Activated CD8-positive, alpha-beta memory T cell treated with anti-CD3 and anti-CD28 coated beads, Interleukin-2, amount 50 U/mL, for 48 hours (primary cell): ENCODE results near the gene SUPT3H.

ENCODE experiments used
- DNase-seq: peaks from one replicate; pipeline ENCODE4 v3.0.0-alpha.2; 2020

Gene SUPT3H

GRCh38 chr6:45387236-45387635 is 9.5 kb upstream of the SUPT3H start:
- DNase-seq = no peak

- no peak for DNase-seq
Measured at GRCh38 chr6:45386501-45386900, 8.8 kb upstream of the SUPT3H start.

DNA sequence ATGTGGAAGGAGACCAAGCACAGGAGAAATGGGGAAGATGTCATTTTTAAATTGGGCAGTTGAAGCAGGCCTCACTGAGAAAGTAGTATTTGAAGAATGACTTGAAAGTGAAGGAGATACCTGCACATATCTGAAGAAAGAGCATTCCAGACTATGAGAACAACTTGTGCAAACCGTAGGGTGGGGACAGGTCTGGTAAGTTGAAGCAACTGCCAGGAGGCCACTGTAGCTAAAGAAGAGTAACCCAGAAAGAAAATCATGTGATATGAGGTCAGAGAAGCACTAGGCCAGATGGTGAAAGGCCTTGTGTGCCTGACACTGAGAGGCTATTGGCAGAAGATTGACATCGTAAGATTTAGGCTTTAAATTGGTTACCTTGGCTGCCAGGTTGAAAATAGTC is 4.7 kb upstream of the SUPT3H start:
- no peak for DNase-seq

- DNase-seq = no peak
Measured at GRCh38 chr6:45378334-45378926, 696 bp upstream of the SUPT3H start.

DNA sequence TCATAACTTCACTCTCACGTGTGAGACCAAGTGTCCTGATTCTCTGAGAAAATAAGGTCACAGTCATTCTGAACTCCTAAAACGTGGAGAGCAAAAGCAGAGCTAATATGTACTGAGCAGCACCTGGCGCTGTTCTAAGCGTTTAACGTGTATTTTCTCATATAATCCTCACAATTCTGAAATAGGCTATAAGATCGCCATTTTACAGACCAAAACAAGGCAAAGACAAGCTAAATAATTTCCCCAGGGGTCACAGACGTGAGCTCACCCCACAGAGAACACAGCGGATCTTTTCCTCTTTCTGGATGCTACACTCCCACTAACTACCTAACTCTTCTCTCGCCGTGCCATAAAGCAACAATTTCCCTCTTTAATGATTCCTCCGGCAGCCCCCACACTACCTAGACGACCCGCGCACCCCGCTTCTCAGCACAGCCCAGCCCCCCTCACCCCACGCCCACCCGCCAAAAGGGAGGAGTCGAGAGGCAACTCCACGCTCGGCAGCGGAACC is 636 bp downstream of the SUPT3H start:
- no peak for DNase-seq

GRCh38 chr6:45376310-45377042 is 1.3 kb downstream of the SUPT3H start:
- DNase-seq = no peak

DNA sequence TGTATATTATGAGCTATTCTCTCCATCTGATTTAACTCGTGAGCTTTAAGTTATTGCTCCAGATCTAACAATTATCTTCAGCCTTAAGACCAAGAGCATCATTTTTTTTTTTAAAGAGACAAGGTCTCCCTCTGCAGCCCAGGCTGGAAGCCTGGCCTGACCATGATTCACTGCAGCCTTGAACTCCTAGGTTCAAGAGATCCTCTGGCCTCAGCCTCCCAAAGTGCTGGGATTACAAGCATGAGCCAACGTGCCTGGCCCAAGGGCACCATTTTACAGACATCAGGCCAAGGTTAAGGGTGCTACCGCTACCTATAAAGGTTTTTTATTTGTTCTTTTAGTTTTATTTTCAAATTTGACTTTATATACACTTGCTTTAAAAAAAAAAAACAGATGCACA is 2.3 kb downstream of the SUPT3H start:
- no peak for DNase-seq

GRCh38 chr6:45371924-45372573 is 5.7 kb downstream of the SUPT3H start:
- DNase-seq = no peak

DNA sequence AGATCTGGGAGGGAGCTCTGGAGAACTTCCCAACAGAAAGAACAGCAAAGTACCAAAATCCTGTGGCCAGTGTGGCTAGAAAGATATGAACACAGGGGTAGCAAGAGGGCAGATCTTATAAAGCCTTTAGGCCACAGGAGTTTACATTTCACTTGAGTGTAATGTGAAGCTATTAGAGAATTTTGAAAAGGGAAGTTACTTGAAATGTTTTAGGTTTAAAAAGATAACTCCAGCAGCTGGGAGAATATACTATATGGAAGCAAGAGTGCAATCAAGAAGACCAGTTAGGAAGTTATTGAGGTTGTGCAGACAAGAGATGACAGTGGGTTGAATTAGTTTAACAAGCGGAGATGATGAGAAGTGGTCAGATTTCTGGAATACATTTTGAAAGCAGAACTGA is 7.9 kb downstream of the SUPT3H start:
- DNase-seq = no peak

- DNase-seq = no peak
Measured at GRCh38 chr6:45367999-45368398, 9.7 kb downstream of the SUPT3H start.

DNA sequence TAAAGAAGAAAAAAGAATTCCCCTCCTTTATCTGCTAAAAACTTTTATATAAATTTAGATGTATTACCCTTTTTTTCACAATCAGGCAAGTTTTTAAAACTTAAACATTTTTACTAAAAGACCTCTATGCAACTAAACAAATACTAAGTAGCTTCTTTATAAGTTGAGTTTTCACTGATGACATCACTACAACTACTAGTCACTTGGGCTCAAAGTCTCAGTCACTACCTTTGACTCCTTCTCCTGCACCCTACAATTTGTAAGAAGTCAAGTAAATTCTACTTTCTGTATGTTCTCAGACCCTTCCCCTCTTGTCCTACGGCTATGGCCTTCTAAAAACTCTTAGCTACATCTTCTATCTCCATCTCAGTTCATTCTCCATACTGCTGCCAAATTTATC is 11.2 kb downstream of the SUPT3H start:
- no peak for DNase-seq

DNA sequence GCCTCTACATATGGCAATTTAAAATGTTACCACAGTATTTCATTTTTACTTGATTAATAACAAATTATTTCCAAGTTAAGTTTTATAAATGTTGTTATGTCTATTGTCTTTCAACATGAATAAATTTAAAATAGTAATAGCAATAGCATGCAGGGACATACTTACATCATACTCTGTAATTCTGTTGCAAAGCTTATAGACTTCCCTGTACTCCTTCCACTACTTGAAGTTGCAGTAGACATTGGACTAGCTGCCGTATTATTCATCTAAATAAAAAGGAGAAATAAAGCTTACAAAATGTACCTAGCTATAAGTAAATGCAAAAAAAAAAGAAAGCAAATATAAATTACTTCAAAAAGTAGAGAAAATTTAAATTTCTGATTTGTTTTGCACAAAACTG is 12.7 kb downstream of the SUPT3H start:
- DNase-seq = no peak

GRCh38 chr6:45364466-45364865 is 13.3 kb downstream of the SUPT3H start:
- DNase-seq = no peak

DNA sequence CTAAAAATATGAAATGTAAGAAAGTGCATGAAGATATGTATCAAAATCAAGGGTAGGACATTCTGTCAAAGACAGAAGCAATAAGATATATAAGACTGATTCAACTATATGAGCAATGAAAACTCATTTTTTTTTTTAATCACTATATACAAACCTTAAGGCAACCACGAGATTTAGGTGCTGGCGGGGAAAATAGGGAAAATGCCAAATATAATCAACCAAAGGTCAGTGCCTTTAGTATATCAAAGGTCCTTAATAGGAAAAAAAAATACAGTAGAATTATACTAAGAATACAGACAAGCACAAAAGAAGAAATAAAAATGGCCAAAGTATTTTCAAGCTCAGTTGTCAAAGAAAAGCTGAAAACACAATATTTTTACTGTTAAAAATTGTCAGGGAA is 24.1 kb downstream of the SUPT3H start:
- no peak for DNase-seq

DNA sequence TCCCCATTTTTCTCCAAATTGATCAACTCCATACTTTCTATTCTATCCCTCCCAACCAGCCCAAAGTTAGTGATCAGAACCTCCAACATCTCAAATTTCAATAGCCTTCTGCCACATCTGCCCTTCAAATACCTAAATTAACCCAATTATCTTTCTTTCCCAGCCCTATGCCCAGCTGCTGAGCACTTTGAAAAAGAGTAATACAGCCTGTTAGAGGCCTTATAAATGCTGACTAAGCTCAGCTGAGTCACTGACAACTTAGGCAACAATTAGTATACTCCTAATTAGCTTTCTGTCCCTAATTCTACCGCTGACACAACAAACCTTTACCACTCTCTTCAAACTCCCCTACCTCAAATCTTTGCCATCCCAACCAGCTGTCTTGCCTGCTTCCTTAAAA is 26.1 kb downstream of the SUPT3H start:
- DNase-seq = no peak

GRCh38 chr6:45351076-45351475 is 26.7 kb downstream of the SUPT3H start:
- no peak for DNase-seq

DNA sequence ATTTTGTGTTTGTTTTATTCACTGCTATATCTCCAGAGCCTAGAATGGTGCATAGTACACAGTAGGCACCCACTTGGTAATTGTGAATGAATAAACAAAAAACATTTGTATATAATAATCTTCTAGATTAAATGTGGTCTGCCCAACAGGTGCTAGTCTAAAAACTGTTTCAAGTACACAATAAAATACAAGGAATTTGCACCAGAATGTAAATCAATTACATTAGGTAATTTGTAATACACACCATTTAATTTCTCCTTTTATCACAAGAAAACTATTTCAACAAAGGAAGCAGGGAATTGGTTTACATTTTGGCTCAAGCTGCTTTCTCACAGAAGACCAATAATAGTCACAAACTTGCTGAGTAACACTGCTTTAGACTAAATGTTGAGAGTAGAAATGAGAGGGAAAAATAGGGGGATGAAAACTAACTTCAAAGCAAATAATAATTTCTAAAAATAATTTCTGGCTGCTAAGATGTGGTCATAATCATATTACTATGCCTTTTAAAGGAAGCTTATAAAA is 27.5 kb downstream of the SUPT3H start:
- DNase-seq = no peak

- DNase-seq = no peak
Measured at GRCh38 chr6:45344900-45345299, 32.8 kb downstream of the SUPT3H start.

GRCh38 chr6:45328523-45328922 is 49.2 kb downstream of the SUPT3H start:
- DNase-seq = no peak

- no peak for DNase-seq
Measured at GRCh38 chr6:45327956-45328522, 49.7 kb downstream of the SUPT3H start, which contains the start of gene RUNX2. Gene RUNX2, plus strand, starts transcription at chr6:45328330. Its CDS starts 397 bp downstream, at chr6:45328727.

DNA sequence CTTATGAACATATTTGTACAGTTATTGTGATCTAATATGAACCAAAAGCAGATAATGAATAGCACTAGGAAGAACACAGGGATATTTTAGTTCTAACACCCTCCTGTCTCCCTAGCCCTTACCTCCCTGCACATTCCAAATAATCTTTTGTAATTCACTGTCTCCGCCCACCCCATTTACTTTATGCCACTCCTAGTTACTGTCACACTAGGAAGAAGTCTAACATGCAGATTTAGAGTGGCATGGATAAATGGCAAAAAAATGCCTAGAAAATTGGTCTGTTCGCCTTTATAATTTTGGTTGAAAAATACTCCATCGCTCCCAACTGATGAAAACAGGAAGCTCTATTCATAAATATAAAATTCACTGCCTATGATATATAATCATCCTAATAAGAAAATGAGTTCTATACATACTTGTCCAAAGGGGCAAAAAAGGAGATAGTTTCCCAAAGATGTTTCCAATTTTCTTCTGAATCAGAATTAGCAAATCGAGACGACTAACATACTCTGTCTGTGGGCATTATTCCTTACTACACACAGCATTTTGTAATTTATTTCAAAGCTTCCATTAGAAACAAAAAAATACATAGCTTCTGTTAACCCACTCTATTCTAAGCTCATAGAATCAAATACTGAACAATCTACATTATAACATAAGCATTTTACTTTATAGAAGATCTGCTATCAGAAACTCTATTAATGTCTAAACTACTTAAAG is 50.9 kb downstream of the SUPT3H start:
- no peak for DNase-seq

DNA sequence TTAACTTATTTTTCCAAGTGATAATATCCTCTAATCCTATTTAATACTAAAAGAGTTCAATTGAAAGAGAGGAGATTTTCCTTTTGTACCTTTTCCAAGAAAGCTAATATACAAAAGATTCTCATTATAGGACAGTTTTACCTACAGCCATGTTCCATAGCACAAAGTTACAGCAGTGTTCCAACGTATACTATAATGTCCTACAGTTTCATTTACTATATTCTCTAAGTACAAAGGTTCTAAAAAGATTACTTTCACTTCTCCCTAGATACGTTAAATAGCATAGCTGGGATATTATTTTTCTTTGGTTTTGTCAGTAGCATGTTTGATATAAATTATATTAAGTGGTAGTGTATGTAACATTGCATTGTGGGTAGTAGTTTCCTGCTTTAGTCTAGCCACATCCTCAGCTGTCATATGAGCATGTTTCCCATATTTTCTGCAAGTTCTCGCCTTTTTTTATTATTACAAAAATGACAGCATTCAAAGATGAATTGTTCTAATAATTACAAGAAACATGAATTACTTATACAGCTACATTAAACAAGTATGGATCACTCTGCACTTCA is 54.0 kb downstream of the SUPT3H start:
- DNase-seq = no peak
